NCI-H2029 treated with DMSO at 0.1 percent for 48 hours (cell line): ENCODE measurements around the gene PRKACG.
"Not testable (repeated sequence)": the region's sequence is repeated elsewhere in the genome, so short reads cannot be mapped to it uniquely, and the experiment has no call there.

ENCODE experiments used
- DNase-seq: peaks from one replicate; lab custom pipeline; 2025; lab: John Stamatoyannopoulos, UW

Gene PRKACG

DNA sequence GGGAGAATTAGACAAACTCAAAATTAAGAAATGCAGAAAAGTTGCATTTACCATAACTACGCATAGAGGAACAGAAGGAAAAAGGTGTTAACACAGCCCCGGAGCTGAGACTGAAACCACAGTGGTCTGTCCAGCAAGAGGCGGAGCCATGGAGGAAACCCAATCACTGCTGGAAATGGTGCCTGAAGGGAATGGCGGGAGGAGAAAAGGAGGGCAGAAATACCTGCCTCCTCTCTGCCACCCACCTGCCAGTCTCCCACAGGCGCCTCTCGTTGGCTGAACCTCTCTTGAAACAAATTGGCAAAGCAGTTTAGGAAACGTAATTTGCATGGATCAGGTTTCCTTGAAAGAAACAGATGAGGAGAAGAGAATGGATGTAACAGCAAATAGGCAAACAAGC, 9.7 kb upstream of the PRKACG start:
- peak; percentile 69 for DNase-seq

DNA sequence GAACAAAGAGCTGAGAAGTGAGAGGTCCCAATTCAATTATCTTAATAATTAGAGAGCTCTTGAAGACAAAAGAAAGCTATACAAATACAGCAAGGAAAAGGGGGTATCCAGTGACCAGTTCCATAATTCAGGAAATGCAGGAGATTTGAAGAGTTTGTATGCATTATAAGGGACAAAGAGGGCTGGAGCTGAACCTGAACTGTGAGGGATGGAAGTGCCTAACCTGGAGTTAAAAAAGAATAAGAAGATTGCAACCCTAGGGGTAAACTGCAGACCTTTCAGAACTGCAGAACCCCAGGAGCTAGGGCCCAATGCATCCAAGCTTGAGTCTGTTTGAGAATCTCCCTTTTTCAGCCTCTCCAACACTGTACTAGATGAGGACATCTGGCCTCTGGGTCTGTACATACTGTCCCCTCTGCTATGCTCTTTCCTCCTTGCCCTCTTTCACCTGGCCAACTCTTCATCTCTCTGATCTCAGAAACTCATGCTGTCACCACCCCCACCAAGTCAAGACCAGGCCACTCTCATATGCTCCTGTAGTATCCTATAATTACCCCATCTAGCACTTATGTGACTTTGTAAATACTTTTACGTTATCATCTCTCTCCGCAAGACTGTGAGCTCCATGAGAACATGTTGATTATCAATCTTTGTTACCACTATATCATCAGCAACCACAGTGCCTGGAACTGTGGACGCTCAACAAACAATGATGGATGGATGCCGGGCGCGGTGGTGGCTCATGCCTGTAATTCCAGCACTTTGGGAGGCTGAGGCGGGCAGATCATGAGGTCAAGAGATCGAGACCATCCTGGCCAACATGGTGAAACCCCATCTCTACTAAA, 6.6 kb upstream of the PRKACG start:
- DNase-seq = no peak

DNA sequence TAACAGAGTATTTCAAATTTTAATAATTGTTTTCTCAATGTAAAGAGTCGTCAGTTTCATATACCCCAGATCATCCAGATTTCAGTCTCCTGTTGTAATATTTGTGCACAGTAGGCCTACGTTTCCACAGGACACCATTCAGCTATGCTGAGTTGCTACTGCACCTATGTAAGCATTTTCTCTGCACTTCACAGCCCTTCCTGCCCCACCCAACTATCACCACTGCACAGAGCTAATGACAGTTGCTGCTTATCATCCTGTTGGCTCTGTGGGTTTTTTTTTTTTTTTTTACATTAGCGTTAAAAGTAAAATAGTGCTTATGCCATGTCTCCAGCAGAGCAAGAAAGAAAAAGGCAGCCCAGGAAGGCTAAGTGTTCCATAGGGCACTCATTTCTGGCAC, 5.9 kb upstream of the PRKACG start:
- DNase-seq = no peak

DNA sequence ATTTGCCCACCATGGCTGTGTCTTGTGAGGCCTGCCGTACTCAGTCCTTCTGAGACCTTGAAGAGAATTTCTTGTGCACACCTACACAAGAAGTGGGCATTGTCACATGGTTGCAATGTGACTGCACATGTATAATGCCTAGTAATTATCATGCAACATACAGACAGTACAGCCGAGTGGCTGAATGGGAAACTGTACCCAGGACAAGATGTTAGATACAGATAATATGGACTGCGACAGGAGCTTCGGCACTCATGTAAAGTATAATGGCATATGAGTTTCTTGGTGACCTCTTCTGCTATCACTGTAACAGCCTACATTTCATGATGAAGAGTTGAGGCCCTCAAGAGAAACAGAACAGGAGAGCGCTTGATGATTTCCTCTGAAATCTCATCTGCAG, 4.8 kb upstream of the PRKACG start:
- DNase-seq = no peak

DNA sequence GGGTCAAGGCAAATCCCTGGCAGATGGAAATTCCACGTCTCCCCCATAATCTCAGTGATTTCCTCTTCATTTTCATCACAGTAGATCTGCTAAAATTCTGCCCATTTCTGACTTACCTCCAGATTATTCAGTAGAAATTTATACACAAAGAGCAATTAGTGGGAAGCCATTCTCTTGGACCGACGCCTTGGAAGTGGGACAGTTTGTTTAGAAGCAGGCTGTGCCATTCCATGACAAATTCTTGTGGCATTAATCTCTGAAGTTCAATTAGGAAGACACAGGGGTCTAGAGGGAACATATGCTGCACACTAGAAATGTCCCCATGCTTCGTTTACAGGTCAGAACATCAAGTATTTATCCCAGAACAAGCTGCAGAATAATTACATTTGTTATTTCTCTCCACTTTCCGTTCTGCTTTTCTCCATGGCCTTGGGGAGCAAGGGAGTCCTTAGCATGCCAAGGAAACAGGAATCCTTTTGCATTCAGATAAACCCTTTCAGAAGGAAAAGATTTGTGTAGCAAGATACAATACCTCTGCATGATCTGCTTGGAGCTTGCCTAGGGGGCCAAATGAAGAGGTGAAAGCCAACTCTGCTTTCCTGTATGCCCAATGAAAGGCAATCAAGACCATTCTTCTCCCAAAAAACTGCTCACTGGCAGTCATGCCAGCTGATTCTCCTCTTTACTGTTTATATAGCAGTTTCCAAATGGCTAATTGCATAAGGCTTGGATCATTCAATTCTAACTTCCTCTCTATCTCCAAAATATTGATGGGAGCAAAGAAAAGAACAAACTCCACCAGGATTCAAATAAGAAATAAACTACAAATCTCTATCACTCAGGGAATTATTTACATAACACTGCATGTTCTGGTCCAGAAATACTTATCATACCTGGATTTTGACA, 2.5 kb upstream of the PRKACG start:
- no peak for DNase-seq

DNA sequence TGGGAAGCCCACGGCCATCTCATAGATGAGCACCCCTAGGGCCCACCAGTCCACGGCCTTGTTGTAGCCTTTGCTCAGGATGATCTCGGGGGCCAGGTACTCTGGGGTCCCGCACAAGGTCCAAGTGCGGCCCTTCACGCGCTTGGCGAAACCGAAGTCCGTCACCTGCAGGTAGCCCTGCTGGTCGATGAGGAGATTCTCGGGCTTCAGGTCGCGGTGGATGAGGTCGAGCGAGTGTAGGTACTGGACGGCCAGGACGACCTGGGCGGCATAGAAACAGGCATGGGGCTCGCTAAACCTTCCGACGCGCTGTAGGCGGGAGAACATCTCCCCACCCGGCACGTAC, 558 bp downstream of the PRKACG start:
- DNase-seq = no peak

DNA sequence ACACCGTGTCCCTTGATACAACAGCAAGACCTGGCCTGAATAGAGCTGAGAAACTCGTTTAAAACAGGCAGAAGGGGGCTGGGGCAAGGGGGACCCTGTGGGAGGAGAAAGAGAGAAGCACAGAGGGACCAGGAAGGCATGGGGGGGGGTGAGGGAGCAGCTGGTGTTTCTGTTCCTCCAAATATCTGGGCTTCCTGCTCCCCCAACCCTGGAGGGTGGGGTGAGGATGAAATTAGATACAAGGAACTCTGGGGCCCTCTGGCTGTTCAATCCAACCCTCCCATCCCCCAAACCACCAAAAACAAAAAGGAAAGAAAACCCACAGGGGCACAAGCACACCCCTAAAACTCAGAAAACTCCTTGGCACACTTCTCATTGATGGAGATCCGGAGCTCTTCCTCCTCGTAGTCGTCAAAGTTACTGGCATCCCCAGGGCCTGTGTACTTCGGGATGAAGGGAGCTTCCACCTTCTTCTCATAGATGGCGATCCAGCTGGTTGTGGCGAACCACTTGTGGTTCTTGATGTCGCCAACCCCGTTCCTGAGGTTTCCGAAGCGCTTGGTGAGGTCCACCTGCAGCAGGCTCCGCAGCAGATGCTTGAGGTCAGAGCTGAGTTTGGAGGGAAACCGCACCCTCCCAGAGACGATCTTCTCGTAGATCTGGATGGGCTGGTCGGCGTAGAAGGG, 1.1 kb downstream of the PRKACG start:
- DNase-seq = no peak

DNA sequence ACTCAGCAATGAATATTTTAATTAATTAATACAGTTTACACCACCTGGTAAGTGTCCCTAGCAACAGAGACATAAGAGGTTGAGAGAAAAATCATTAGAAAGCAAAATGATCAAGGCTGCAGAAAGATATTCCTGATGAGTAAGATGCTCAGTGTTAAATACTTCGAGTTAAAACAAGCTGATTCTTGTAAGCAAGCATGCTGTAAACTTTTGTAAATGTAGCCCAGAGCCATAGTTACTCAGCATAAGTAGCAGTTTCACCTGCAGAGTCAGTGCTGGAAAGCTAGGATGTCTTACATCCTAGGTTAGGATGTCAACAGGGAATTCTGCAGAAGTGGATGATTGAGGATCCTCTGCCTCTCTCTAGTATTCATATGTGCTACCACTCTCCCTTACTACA, 4.2 kb downstream of the PRKACG start:
- DNase-seq = no peak

DNA sequence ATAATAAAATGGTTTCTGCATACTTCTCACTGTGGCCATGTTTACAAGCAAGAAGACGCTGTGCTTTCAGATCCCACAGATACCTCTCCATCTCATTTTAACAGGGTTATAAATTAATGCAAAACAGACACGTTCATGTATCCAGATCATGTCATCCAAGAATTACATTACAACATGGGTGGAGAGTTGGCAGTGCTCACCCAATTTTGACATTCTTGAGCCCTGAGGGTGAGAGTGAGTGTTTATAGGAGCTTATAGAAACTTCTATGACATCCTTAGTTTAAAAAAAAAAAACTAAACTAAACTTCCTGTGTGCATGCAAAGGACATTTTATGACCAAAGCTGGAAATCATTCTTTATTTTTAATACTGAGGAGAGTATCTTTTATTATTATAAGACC, 9.1 kb downstream of the PRKACG start:
- no peak for DNase-seq

DNA sequence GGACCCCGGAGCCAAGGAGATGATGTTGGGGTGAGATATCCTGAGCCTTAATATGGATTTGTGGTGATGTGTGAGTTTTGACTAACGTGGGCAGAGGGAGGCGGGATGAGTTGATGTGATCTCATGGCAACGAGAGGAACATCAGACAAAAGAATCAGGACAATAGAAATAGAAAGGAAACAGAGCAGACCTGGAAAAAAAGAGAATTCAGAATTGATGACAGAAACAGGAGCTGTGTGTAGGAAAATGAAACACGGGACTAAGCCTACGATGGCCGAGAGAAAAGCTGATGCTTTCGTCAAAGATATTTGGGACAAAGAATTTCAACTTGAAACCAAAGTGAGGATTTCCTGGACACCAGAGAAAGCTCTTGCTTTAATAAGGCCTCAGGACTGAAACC, 10.9 kb downstream of the PRKACG start:
- no peak for DNase-seq

DNA sequence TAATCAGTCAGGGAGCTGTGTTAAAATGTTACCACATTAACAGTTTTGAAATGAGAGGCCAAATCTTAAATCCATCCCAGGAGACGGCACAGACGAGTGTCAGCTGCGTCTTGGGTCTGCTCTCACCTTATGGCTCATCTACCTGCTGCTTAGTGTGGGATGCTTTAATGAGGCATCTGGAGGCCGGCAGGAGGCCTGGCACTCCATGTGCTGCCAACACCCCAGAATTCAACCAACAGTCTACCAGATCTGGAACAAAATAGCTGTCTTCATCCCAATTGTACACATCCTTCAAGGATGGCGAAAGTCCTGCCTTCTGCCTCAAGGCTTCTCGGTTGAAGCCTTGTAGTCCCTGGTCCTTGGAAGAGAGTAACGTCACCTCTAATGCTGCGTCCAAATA, 12.0 kb downstream of the PRKACG start:
- no peak for DNase-seq

DNA sequence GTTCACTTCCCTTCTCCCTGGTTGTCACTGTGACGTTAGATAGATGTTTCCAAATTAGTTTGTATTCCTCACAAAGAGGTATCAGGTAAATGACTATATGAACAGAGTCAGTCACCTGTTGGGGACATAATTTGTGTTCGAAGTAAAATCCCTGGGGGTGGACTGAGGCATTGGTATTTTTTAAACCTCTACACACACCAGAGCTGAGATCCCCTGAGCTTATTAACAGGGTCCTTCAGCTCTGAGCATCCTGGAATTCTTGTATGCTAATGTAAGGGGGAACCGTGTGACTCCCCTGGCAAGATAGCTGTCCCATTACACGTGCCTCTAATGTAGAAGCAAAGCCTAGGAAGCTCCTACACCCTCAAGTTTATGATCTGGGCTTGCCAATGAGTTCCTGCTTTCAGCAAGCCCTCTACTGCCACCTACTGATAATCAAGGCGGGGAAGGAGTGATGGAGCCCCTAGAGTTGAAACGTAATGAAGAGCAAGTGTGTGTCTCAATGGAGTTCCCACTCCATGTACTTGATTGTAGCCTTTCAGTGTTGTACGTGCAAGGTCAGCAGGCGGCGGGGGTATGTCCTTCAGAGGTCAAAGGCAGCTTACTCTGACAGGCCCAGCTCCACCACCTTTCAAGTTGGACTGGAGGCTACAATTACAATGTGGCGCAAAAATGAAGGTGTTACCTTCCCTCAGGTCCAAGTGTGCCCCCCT, 14.4 kb downstream of the PRKACG start:
- peak; percentile 79 for DNase-seq

DNA sequence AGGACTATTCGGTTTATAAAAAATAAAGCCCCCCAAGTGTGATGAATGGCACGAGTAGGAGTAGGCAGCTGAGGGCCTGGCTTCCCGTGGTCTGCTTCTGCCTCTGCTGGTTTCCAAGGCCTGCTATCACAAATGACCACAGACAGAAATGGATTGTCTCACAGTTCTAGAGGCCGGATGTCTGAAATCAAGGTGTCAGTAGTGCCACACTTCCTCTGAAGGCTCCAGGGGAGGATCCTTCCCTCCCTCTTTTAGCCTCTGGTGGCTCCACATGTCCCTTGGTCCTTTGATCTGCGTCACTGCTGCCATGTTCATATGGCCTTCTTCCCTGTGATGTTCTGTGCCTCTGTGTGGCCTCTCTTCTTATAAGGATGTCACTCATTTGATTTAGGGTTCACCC, 15.1 kb downstream of the PRKACG start:
- no peak for DNase-seq

DNA sequence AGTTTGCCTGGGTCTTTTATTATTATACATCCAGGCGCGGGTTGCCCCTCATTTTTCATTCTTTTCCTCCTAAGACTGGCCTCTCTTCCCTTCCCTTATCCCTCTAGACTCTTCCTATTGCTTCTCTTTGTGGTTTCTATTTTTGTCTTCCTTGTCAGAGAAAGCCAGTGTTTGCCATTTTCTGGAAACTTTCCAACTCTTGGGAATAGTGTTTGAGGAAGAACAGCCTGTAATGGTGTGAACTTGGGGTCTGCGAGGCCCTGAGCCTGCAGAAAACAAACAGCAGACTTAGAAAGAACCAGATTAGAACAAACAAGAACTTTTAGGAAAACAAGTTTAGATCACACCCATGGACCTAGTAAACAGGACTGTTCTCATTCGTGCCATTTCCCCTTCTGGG, 15.5 kb downstream of the PRKACG start:
- DNase-seq = no peak

DNA sequence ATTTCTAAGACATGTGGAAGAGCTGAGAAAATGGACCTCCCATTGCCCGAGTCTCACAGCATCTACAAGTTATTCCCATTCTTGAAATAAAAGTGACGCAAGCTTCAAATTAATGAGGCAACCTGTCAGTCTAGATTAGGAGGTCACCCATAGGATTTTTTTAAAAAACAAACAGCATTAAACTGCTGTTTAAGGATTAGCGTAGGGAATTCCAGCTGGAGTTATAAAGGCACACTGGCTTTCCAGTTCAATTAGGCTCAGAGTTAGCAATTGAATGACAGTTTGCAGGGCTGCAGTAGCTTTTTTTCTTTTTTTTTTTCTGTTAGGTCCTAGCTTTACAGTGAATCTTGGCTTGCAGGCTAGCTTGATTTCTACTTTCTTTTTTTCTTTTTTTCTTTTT, 16.2 kb downstream of the PRKACG start:
- no peak for DNase-seq

DNA sequence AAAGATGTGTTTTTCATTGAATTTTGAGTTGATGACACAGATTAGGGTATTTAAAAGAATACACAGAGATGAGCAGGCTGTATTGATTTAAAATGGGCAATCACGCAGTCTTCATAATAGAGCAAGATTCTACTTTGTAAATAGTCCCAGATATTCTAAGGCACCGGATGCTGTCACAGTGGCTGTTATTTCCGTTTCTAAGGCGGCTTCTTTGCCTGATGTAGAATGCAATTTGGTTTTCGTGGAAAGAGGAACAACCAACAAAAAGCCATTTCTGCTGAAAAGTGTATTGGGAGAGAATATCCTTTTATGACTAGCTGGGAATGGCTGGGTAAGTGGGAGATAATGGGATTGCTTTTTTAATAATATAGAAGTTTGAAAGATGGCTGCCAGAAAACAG, 17.5 kb downstream of the PRKACG start:
- DNase-seq = no peak

DNA sequence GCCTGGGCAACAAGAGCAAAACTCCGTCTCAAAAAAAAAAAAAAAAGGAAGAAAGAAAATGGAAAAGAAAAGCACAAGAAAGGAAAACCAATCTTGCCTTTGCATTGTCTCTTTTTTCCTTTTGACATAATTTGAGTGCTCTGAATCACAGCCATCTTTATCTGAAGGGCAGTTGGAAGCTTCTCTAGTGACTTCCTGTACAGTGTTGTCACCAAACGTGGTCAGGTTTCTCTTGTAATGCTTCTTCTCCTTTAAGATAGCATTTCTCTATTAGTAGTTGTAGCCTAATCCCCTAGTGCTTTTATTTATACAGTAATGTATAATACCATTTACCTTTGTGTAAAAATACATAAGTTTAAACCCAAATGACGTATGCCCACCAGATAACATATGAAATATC, 18.1 kb downstream of the PRKACG start:
- DNase-seq = no peak

DNA sequence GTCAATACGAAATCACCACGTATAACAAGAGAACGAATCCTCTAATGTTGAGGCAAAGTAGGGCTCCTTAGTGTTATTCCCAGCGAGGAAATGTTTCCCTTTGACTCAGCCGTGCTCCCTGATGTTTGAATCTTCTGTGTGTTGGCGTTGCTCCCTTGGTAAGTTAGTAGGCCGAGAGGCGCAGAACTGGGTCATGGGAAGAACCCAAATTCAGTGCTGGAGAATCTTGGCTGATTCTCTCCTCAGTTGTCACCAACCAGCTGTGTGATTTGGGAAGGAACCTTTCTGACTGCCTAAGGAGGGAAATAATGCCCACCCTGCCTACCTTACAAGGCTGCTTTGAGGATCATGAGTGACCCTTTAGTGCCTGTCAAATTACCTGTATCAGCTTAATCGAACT, 22.5 kb downstream of the PRKACG start:
- no peak for DNase-seq

DNA sequence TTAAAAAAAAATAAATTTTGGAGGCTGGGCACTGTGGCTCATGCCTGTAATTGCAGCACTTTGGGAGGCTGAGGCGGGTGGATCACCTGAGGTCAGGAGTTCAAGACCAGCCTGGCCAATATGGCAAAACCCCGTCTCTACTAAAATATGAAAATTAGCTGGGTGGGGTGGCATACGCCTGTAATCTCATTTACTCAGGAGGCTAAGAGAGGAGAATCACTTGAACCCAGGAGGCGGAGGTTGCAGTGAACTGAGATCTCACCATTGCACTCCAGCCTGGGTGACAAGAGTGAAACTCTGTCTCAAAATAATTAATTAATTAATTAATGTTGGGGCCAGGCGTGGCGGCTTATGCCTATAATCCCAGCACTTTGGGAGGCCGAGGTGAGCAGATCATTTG, 27.0 kb downstream of the PRKACG start:
- DNase-seq = not testable (repeated sequence)

DNA sequence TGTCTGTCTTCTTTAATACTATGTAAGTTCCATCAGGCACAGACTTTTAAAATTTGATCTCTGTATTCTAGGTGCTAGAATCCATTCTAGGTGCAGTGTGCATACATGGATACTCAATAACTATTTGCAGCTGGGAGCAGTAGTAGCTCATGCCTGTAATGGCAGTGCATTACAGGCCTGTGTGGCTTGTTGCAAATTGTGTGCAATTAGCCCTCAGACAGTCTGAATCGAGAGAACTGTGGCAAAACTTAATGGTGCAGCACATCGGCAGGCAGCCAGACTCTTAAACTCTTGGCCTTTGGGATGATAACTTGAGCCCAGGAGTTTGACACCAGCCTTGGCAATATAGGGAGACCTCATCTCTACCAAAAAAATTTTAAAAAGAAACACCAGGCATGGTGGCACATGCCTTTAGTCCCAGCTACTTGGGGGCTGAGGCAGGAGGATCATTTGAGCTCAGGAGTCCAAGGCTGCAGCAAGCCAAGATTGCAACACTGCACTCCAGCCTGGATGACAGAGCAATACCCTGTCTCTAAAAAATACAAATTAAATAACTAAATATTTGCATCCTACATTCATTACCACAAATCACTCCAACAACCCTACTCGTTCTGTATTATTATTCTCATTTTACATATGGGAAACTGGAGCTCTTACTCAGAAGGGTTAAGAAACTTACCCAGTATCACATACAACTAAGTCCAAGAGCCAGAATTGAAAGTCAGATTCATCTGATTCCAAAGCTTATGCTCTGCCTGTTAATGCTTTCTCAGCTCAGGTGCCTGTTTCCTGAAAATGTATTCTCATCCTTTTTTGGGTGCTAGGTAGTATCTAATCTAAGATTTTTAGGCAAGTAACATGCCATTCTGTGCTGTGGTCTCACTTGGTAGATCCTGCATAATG, 30.1 kb downstream of the PRKACG start:
- DNase-seq = no peak

DNA sequence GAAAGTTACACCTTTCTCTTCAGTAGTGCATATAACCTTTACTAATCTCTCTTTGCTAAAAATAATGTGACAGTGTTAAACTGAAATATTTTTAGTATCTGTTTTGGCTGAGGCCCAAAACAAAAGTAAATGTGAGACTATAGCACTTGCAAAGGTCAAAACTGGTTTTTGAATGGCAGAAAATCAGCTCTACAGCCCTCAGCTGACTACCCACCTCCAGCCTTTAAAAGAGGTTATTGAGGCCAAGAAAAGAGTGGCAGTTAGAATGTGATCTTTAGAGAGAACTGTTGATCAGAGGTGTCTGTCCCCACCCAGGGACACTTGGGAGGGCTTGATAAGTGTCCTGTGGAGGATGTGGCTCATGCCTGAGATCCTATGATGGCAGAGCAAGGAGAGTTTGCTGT, 30.9 kb downstream of the PRKACG start:
- no peak for DNase-seq
